Keratinocyte (primary cell): ENCODE results near the gene DLL3. TPM values are rescaled to one million over a fixed set of nuclear protein-coding genes. Genes with fewer than 3 reads are reported as not detected.
"Not testable (repeated sequence)": the region's sequence is repeated elsewhere in the genome, so short reads cannot be mapped to it uniquely, and the experiment has no call there.

Experiments used
- DNase-seq: peaks from one replicate; pipeline ENCODE4 v3.0.0-alpha.2; 2011; ENCODE audit warnings: low read depth, missing footprints, low spot score
- FAIRE-seq: peaks from 2 replicates; lab custom pipeline; 2011; peaks lifted over from hg19 to GRCh38; lab: Jason Lieb, UNC
- H2AFZ ChIP-seq: 2 replicates; pipeline ENCODE4 v1.6.0; 2012; ENCODE audit warnings: low read length, control low read depth, inconsistent platforms; ENCODE audit not compliant: control insufficient read depth
- H3K27ac ChIP-seq: 2 replicates; pipeline ENCODE4 v1.5.1; 2011; ENCODE audit warnings: low read length; ENCODE audit not compliant: control insufficient read depth, insufficient read depth
- H3K27me3 ChIP-seq: 3 replicates; pipeline ENCODE4 v1.6.0; 2011; ENCODE audit warnings: low read length; ENCODE audit not compliant: control insufficient read depth, insufficient read depth; ENCODE audit errors: extremely low read depth
- H3K36me3 ChIP-seq, 2 experiments: 2 replicates in 1 of 2; 3 replicates in 1 of 2; pipeline ENCODE4 v1.5.1; 2011; ENCODE audit warnings: low read length in 2 of 2, mild to moderate bottlenecking in 1 of 2; ENCODE audit not compliant: control insufficient read depth in 2 of 2, insufficient read depth in 2 of 2; ENCODE audit errors: extremely low read depth in 1 of 2
- H3K4me1 ChIP-seq: 3 replicates; pipeline ENCODE4 v1.5.1; 2011; ENCODE audit warnings: low read length; ENCODE audit not compliant: control insufficient read depth, insufficient read depth; ENCODE audit errors: extremely low read depth
- H3K4me2 ChIP-seq: 3 replicates; pipeline ENCODE4 v1.6.0; 2011; ENCODE audit warnings: low read depth, low read length; ENCODE audit not compliant: control insufficient read depth, insufficient read depth; ENCODE audit errors: extremely low read depth
- H3K4me3 ChIP-seq, 3 experiments: fragments of 200-600 bp in 1 of 3; sonication (generic) in 1 of 3; 2 replicates in 2 of 3; 3 replicates in 1 of 3; pipeline ENCODE4 v1.5.1; 2011 to 2016; ENCODE audit warnings: low read length in 3 of 3, mild to moderate bottlenecking in 3 of 3, control low read depth in 2 of 3, inconsistent platforms in 1 of 3, low read depth in 1 of 3, mixed read lengths in 1 of 3, mixed run types in 1 of 3, moderate library complexity in 1 of 3; ENCODE audit not compliant: control insufficient read depth in 2 of 3, insufficient read depth in 2 of 3; ENCODE audit errors: extremely low read depth in 1 of 3
- H3K79me2 ChIP-seq: 2 replicates; pipeline ENCODE4 v1.6.0; 2012; ENCODE audit warnings: low read length; ENCODE audit not compliant: control insufficient read depth, insufficient read depth
- H3K9ac ChIP-seq: 3 replicates; pipeline ENCODE4 v1.6.0; 2011; ENCODE audit warnings: low read length; ENCODE audit not compliant: control insufficient read depth, insufficient read depth; ENCODE audit errors: extremely low read depth
- H3K9me1 ChIP-seq: 3 replicates; pipeline ENCODE4 v1.6.0; 2011; ENCODE audit warnings: low read length; ENCODE audit not compliant: control insufficient read depth, insufficient read depth; ENCODE audit errors: extremely low read depth
- H3K9me3 ChIP-seq: 2 replicates; pipeline ENCODE4 v1.5.1; 2012; ENCODE audit warnings: low read depth, low read length; ENCODE audit not compliant: control insufficient read depth
- H4K20me1 ChIP-seq: 3 replicates; pipeline ENCODE4 v1.6.0; 2011; ENCODE audit warnings: low read length; ENCODE audit not compliant: control insufficient read depth, insufficient read depth; ENCODE audit errors: extremely low read depth
- CTCF ChIP-seq, 3 experiments: IDR thresholded peaks in 1 of 3; conservative IDR thresholded peaks in 1 of 3; optimal IDR thresholded peaks in 1 of 3; 2 replicates in 2 of 3; 3 replicates in 1 of 3; pipeline versions ENCODE3 to v1.5.1; 2011; ENCODE audit warnings: low read length in 3 of 3, mild to moderate bottlenecking in 3 of 3, moderate library complexity in 2 of 3, control low read depth in 1 of 3, inconsistent platforms in 1 of 3; ENCODE audit not compliant: insufficient read depth in 2 of 3; ENCODE audit errors: extremely low read depth in 1 of 3
- EZH2 ChIP-seq: IDR thresholded peaks from one replicate; pipeline ENCODE4 v1.6.1; 2012; ENCODE audit warnings: inconsistent platforms, mild to moderate bottlenecking, low read length, moderate library complexity
- dilution Hi-C: fragments of 300-500 bp; cut with MboI; formaldehyde crosslinking; loops from one replicate; pipeline ENCODE4 v1.7.0; 2020; ENCODE audit warnings: low sequenced_read_pairs; ENCODE audit not compliant: extremely low pct_ligation_motif_present
- polyA minus RNA-seq, 3 experiments: library from RNA; depleted of rRNA, polyadenylated mRNA; stranded (reverse); fragments of >200 nt; gene quantifications; 1 replicate in 1 of 3; 2 replicates in 1 of 3; 3 replicates in 1 of 3; pipeline ENCODE4 v1.2.3, GENCODE V29; 2011
- polyA plus RNA-seq, 5 experiments: library from polyadenylated mRNA; depleted of rRNA in 3 of 5; stranded (reverse) in 3 of 5; stranded (forward) in 1 of 5; unstranded in 1 of 5; fragments of >200 nt; gene quantifications; 1 replicate in 1 of 5; 2 replicates in 3 of 5; 3 replicates in 1 of 5; pipeline versions ENCODE4 v1.2.1 to v1.2.3, GENCODE V29; 2011 to 2012; ENCODE audit warnings: missing spikeins in 2 of 5, low read depth in 1 of 5, low replicate concordance in 1 of 5

DLL3 gene
- polyA plus RNA-seq (0.80 to 1.1 TPM (median 0.89 TPM) in 3 replicates), polyA minus RNA-seq (0.20 to 0.43 TPM in 2 of 3 replicates, not detected in the other)
- not detected for polyA plus RNA-seq (2011; ENCODE audit: low read depth)
- polyA plus RNA-seq (2011; cell fraction: cytosol; rRNA removed) = 0.64 and 1.1 TPM in 2 replicates
- polyA plus RNA-seq (2011; cell fraction: nucleus; rRNA removed) = 0.27 and 0.37 TPM in 2 replicates
- polyA plus RNA-seq (2012; ENCODE audit: low replicate concordance) = 0.41 and 1.3 TPM in 2 replicates
- polyA minus RNA-seq (2011; cell fraction: cytosol; rRNA and poly(A)+ RNA removed) = not detected
- polyA minus RNA-seq (2011; cell fraction: nucleus; rRNA and poly(A)+ RNA removed) = not detected in 2 replicates

- Histone ChIP-seq H3K27ac (no peak within 1 kb of the TSS), H3K9ac (no peak within 1 kb of the TSS), H3K27me3 (peaks cover 48% of the 10 kb centered on the region), H3K9me1 (no peaks in the 10 kb centered on the region), H3K36me3 (no peaks in the 10 kb centered on the region), H3K4me2 (peak within 1 kb of the TSS; percentile 79), H3K79me2 (no peaks in the 10 kb centered on the region), H3K4me3 (peak within 1 kb of the TSS in 1 of 3 experiments; percentile 33), H3K9me3 (no peaks in the 10 kb centered on the region), H2AFZ (peak within 1 kb of the TSS; percentile 49), H4K20me1 (no peaks in the 10 kb centered on the region), H3K4me1 (peaks cover 6% of the 10 kb centered on the region)
- dilution Hi-C loops = no loop called here
- TF ChIP-seq CTCF (optimal IDR thresholded peaks at IDR 0.05 in 1 of 3, IDR thresholded peaks at IDR 0.05 in 1 of 3, conservative IDR thresholded peaks at IDR 0.05 in 1 of 3; ENCODE audit: extremely low read depth in 1 of 3, insufficient read depth in 2 of 3, low read length in 3 of 3) (no peak), EZH2 (peak; percentile 73)
- DNase-seq (no peak), FAIRE-seq (no peak)
These were observed at the start of gene DLL3 for GRCh38 chr19:39498798-39499642. TSS of gene DLL3 (plus strand) at chr19:39498947. CDS start at chr19:39498975, 28 bp downstream.

GRCh38 chr19:39449116-39449797, 49.5 kb upstream of the DLL3 start:
- Histone ChIP-seq H3K9me1 (peaks cover 2% of the 10 kb centered on the region), H3K4me2 (no peak overlapping the region), H4K20me1 (peaks cover 14% of the 10 kb centered on the region), H3K27me3 (no peaks in the 10 kb centered on the region), H3K9me3 (no peaks in the 10 kb centered on the region), H3K4me3 (no peak overlapping the region), H3K36me3 (peaks cover 18 to 22% of the 10 kb centered on the region in 2 experiments), H3K4me1 (peaks cover 23% of the 10 kb centered on the region), H2AFZ (no peak overlapping the region), H3K27ac (no peak overlapping the region), H3K79me2 (peaks cover 93% of the 10 kb centered on the region), H3K9ac (no peak overlapping the region)
- TF ChIP-seq EZH2 = no peak
- no peak for TF ChIP-seq CTCF (optimal IDR thresholded peaks at IDR 0.05 in 1 of 3, IDR thresholded peaks at IDR 0.05 in 1 of 3, conservative IDR thresholded peaks at IDR 0.05 in 1 of 3; ENCODE audit: extremely low read depth in 1 of 3, insufficient read depth in 2 of 3, low read length in 3 of 3)
- no peak for FAIRE-seq
- no peak for DNase-seq
- dilution Hi-C loops = no loop called here

GRCh38 chr19:39451257-39451656, 47.5 kb upstream of the DLL3 start:
- H3K79me2 ChIP-seq = peaks cover 84% of the 10 kb centered on the region
- DNase-seq, H3K9ac ChIP-seq, H2AFZ ChIP-seq, FAIRE-seq, H3K27me3 ChIP-seq, H3K27ac ChIP-seq, H3K4me3 ChIP-seq, H3K4me2 ChIP-seq, dilution Hi-C loops, H3K9me3 ChIP-seq, H3K9me1 ChIP-seq: not testable (repeated sequence)
- peaks cover 17% of the 10 kb centered on the region for H4K20me1 ChIP-seq
- H3K36me3 ChIP-seq = peaks cover 22 to 28% of the 10 kb centered on the region in 2 experiments
- H3K4me1 ChIP-seq = peaks cover 23% of the 10 kb centered on the region
